Measurements from ENCODE around the gene ATF4. TPM values are rescaled to one million over a fixed set of nuclear protein-coding genes. Genes with fewer than 3 reads are reported as not detected.

The ATF4 gene
- total and polyA plus RNA-seq, 2 of the 13 experiments (the other 11 are each of a cell fraction or from before 2014, with no cell fraction given), result 486 to 1,297 TPM

- TF ChIP-seq SNRNP70 (IDR thresholded peaks at IDR 0.05; ENCODE audit: low read depth, low read length), result no peak
- TF ChIP-seq ELF4 (CRISPR knock-in tag; IDR thresholded peaks at IDR 0.05; ENCODE audit: borderline replicate concordance), result no peak
- peak; percentile 8; the same call in 1 of the 2 replicates for TF ChIP-seq ZFY (CRISPR knock-in tag; IDR thresholded peaks at IDR 0.05)
- no peak for TF ChIP-seq HDAC6 (IDR thresholded peaks at IDR 0.05; ENCODE audit: low read depth, low read length)
- TF ChIP-seq FLYWCH1 (CRISPR knock-in tag; IDR thresholded peaks at IDR 0.05), result no peak
- TF ChIP-seq STAG1 (CRISPR knock-in tag; IDR thresholded peaks at IDR 0.05), result peak; percentile 89
- peak; percentile 26; the same call in 1 of the 2 replicates for TF ChIP-seq THAP11 (CRISPR knock-in tag; IDR thresholded peaks at IDR 0.05)
- TF ChIP-seq, protein P1, sequence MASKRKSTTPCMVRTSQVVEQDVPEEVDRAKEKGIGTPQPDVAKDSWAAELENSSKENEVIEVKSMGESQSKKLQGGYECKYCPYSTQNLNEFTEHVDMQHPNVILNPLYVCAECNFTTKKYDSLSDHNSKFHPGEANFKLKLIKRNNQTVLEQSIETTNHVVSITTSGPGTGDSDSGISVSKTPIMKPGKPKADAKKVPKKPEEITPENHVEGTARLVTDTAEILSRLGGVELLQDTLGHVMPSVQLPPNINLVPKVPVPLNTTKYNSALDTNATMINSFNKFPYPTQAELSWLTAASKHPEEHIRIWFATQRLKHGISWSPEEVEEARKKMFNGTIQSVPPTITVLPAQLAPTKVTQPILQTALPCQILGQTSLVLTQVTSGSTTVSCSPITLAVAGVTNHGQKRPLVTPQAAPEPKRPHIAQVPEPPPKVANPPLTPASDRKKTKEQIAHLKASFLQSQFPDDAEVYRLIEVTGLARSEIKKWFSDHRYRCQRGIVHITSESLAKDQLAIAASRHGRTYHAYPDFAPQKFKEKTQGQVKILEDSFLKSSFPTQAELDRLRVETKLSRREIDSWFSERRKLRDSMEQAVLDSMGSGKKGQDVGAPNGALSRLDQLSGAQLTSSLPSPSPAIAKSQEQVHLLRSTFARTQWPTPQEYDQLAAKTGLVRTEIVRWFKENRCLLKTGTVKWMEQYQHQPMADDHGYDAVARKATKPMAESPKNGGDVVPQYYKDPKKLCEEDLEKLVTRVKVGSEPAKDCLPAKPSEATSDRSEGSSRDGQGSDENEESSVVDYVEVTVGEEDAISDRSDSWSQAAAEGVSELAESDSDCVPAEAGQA (IDR thresholded peaks at IDR 0.05; ENCODE audit: low read depth), result no peak
- TF ChIP-seq, protein P1 (CRISPR knock-in tag; IDR thresholded peaks at IDR 0.05; ENCODE audit: borderline replicate concordance), result no peak
- no peak for TF ChIP-seq GATA4 (IDR thresholded peaks at IDR 0.05; ENCODE audit: borderline replicate concordance, low read depth)
- TF ChIP-seq SPEN (CRISPR knock-in tag; IDR thresholded peaks at IDR 0.05; ENCODE audit: low read depth), result peak; percentile 43
- TF ChIP-seq NRL (CRISPR knock-in tag; IDR thresholded peaks at IDR 0.05; ENCODE audit: borderline replicate concordance), result 0 out of 2 replicates have a peak, but pooled peaks have one; percentile 21
- TF ChIP-seq, protein P2, sequence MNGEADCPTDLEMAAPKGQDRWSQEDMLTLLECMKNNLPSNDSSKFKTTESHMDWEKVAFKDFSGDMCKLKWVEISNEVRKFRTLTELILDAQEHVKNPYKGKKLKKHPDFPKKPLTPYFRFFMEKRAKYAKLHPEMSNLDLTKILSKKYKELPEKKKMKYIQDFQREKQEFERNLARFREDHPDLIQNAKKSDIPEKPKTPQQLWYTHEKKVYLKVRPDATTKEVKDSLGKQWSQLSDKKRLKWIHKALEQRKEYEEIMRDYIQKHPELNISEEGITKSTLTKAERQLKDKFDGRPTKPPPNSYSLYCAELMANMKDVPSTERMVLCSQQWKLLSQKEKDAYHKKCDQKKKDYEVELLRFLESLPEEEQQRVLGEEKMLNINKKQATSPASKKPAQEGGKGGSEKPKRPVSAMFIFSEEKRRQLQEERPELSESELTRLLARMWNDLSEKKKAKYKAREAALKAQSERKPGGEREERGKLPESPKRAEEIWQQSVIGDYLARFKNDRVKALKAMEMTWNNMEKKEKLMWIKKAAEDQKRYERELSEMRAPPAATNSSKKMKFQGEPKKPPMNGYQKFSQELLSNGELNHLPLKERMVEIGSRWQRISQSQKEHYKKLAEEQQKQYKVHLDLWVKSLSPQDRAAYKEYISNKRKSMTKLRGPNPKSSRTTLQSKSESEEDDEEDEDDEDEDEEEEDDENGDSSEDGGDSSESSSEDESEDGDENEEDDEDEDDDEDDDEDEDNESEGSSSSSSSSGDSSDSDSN (CRISPR knock-in tag; IDR thresholded peaks at IDR 0.05), result peak; percentile 18; the same call in 1 of the 2 replicates
- TF ChIP-seq ZNF709 (CRISPR knock-in tag; IDR thresholded peaks at IDR 0.05), result 0 out of 2 replicates have a peak, but pooled peaks have one; percentile 67
- no peak for TF ChIP-seq ZNF230 (CRISPR knock-in tag; IDR thresholded peaks at IDR 0.05)
- no peak for TF ChIP-seq SMYD3 (CRISPR knock-in tag; IDR thresholded peaks at IDR 0.05)
- TF ChIP-seq ZNF33B (CRISPR knock-in tag; IDR thresholded peaks at IDR 0.05), result peak; percentile 30; the same call in 1 of the 2 replicates
- TF ChIP-seq GATAD2A (CRISPR knock-in tag; IDR thresholded peaks at IDR 0.05), result peak; percentile 32; the same call in 1 of the 2 replicates
- TF ChIP-seq DNMT1 (CRISPR knock-in tag; IDR thresholded peaks at IDR 0.05), result peak; percentile 29; the same call in 1 of the 2 replicates
- TF ChIP-seq ZNF276 (CRISPR knock-in tag; IDR thresholded peaks at IDR 0.05; ENCODE audit: low read depth), result 0 out of 2 replicates have a peak, but pooled peaks have one; percentile 27
Measured at GRCh38 chr22:39534591-39535356, 14.4 kb downstream of the ATF4 start (continued).

Measured in HepG2 (cell line).